Large intestine (tissue), 12 donors: Measurements from ENCODE around the gene GRWD1. TPM values are rescaled to one million over a fixed set of nuclear protein-coding genes. Genes with fewer than 3 reads are reported as not detected.

Experiments
- DNase-seq, 2 donors: peaks; one replicate each; pipeline versions ENCODE4 v3.0.0 to v3.0.0-alpha.2; 2013
- H3K27ac ChIP-seq: one replicate; pipeline ENCODE4 v1.5.1; 2013; ENCODE audit warnings: low read length
- H3K27me3 ChIP-seq: 2 replicates; pipeline ENCODE4 v1.6.1; 2013; ENCODE audit warnings: low read length; ENCODE audit not compliant: control insufficient read depth, insufficient read depth
- H3K36me3 ChIP-seq: 2 replicates; pipeline ENCODE4 v1.6.1; 2013; ENCODE audit warnings: low read length; ENCODE audit not compliant: control insufficient read depth, insufficient read depth
- H3K4me1 ChIP-seq: one replicate; pipeline ENCODE4 v1.6.1; 2013; ENCODE audit warnings: low read length; ENCODE audit not compliant: control insufficient read depth, insufficient read depth
- H3K4me3 ChIP-seq: one replicate; pipeline ENCODE4 v1.5.1; 2013; ENCODE audit warnings: low read length
- H3K9me3 ChIP-seq: one replicate; pipeline ENCODE4 v1.6.1; 2013; ENCODE audit warnings: mild to moderate bottlenecking, low read depth, low read length, moderate library complexity; ENCODE audit not compliant: control insufficient read depth
- WGBS: methylation state at CpG from one replicate; pipeline ENCODE4 v1.1.5; 2013; ENCODE audit warnings: low lambda C conversion rate; ENCODE audit not compliant: insufficient coverage; 5-methylcytosine and 5-hydroxymethylcytosine counted together
- long read RNA-seq, 11 donors: transcript quantifications; one replicate each; lab custom pipeline, GENCODE V29; 2026
- polyA plus RNA-seq: library from polyadenylated mRNA; unstranded; fragments of 120-200 nt; gene quantifications from one replicate; pipeline ENCODE4 v1.2.1, GENCODE V29; 2013

GRWD1 gene
- 19.3 TPM for polyA plus RNA-seq
- long read RNA-seq, donor 1, full-length matches to known transcripts, result 7 of 7 reads
- long read RNA-seq, donor 1, partial matches to known transcripts, result 0 of 7 reads
- long read RNA-seq, donor 1, other reads (novel, unspliced or antisense), result 0 of 7 reads
- long read RNA-seq, donor 2, full-length matches to known transcripts, result 8 of 16 reads
- long read RNA-seq, donor 2, partial matches to known transcripts, result 8 of 16 reads
- long read RNA-seq, donor 2, other reads (novel, unspliced or antisense), result 0 of 16 reads
- long read RNA-seq, donor 3, full-length matches to known transcripts, result 13 of 13 reads
- long read RNA-seq, donor 3, partial matches to known transcripts, result 0 of 13 reads
- long read RNA-seq, donor 3, other reads (novel, unspliced or antisense), result 0 of 13 reads
- long read RNA-seq, donor 4, result 0 reads
- long read RNA-seq, donor 5, full-length matches to known transcripts, result 7 of 13 reads
- long read RNA-seq, donor 5, partial matches to known transcripts, result 6 of 13 reads
- long read RNA-seq, donor 5, other reads (novel, unspliced or antisense), result 0 of 13 reads
- long read RNA-seq, donor 6, full-length matches to known transcripts, result 1 of 1 reads
- long read RNA-seq, donor 6, partial matches to known transcripts, result 0 of 1 reads
- long read RNA-seq, donor 6, other reads (novel, unspliced or antisense), result 0 of 1 reads
- long read RNA-seq, donor 7, full-length matches to known transcripts, result 3 of 3 reads
- long read RNA-seq, donor 7, partial matches to known transcripts, result 0 of 3 reads
- long read RNA-seq, donor 7, other reads (novel, unspliced or antisense), result 0 of 3 reads
- long read RNA-seq, donor 8, full-length matches to known transcripts, result 7 of 12 reads
- long read RNA-seq, donor 8, partial matches to known transcripts, result 5 of 12 reads
- long read RNA-seq, donor 8, other reads (novel, unspliced or antisense), result 0 of 12 reads
- long read RNA-seq, donor 9, full-length matches to known transcripts, result 5 of 5 reads
- long read RNA-seq, donor 9, partial matches to known transcripts, result 0 of 5 reads
- long read RNA-seq, donor 9, other reads (novel, unspliced or antisense), result 0 of 5 reads
- long read RNA-seq, donor 10, full-length matches to known transcripts, result 6 of 25 reads
- long read RNA-seq, donor 10, partial matches to known transcripts, result 19 of 25 reads
- long read RNA-seq, donor 10, other reads (novel, unspliced or antisense), result 0 of 25 reads
- long read RNA-seq, donor 11, full-length matches to known transcripts, result 6 of 6 reads
- long read RNA-seq, donor 11, partial matches to known transcripts, result 0 of 6 reads
- long read RNA-seq, donor 11, other reads (novel, unspliced or antisense), result 0 of 6 reads

- WGBS, result no CpG with 5 or more reads among the region's 61 CpGs
- peak; percentile 94 to 97 for DNase-seq
- H3K4me1 ChIP-seq, result peaks cover 11% of the 10 kb centered on the region
These were observed at the start of gene GRWD1 for GRCh38 chr19:48445606-48446481. GRWD1 (plus strand) TSS chr19:48445983; CDS start chr19:48446006, 23 bp downstream.

GRCh38 chr19:48396016-48396823 lies 49.6 kb upstream of the GRWD1 start:
- H3K27me3 ChIP-seq, result peaks cover 61% of the 10 kb centered on the region
- H3K27ac ChIP-seq, result no peak overlapping the region
- no peaks in the 10 kb centered on the region for H3K36me3 ChIP-seq
- H3K4me3 ChIP-seq, result no peak overlapping the region
- peaks cover 16% of the 10 kb centered on the region for H3K9me3 ChIP-seq
- peak in 1 of 2 donors; percentile 54 for DNase-seq
- no CpG with 5 or more reads among the region's 24 CpGs for WGBS
- H3K4me1 ChIP-seq, result peaks cover 27% of the 10 kb centered on the region

More at GRCh38 chr19:48445606-48446481, at the start of gene GRWD1:
- peaks cover 30% of the 10 kb centered on the region for H3K27me3 ChIP-seq
- peaks cover 11% of the 10 kb centered on the region for H3K9me3 ChIP-seq
- H3K27ac ChIP-seq, result peak within 1 kb of the TSS; percentile 73
- peak within 1 kb of the TSS; percentile 74 for H3K4me3 ChIP-seq
- H3K36me3 ChIP-seq, result peaks cover 35% of the 10 kb centered on the region

GRCh38 chr19:48396824-48397176 lies 49.0 kb upstream of the GRWD1 start:
- no peak overlapping the region for H3K4me3 ChIP-seq
- H3K9me3 ChIP-seq, result peaks cover 16% of the 10 kb centered on the region
- H3K27ac ChIP-seq, result no peak overlapping the region
- no peaks in the 10 kb centered on the region for H3K36me3 ChIP-seq
- no CpG with 5 or more reads among the region's 2 CpGs for WGBS
- H3K27me3 ChIP-seq, result peaks cover 61% of the 10 kb centered on the region
- DNase-seq, result no peak
- peaks cover 27% of the 10 kb centered on the region for H3K4me1 ChIP-seq

GRCh38 chr19:48397263-48398101 lies 48.3 kb upstream of the GRWD1 start:
- Histone ChIP-seq H3K36me3 (no peaks in the 10 kb centered on the region), H3K4me3 (peak overlapping the region; percentile 22), H3K9me3 (peaks cover 16% of the 10 kb centered on the region), H3K27ac (no peak overlapping the region), H3K27me3 (peaks cover 57% of the 10 kb centered on the region), H3K4me1 (peaks cover 27% of the 10 kb centered on the region)
- 45% methylated on average over 17 of the region's 22 CpGs for WGBS
- DNase-seq, result no peak

GRCh38 chr19:48398102-48398374 lies 47.7 kb upstream of the GRWD1 start:
- Histone ChIP-seq H3K27me3 (peaks cover 51% of the 10 kb centered on the region), H3K4me3 (peak overlapping the region; percentile 22), H3K9me3 (peaks cover 16% of the 10 kb centered on the region), H3K4me1 (peaks cover 27% of the 10 kb centered on the region), H3K27ac (no peak overlapping the region), H3K36me3 (no peaks in the 10 kb centered on the region)
- 12% methylated on average over 7 of the region's 17 CpGs for WGBS
- no peak for DNase-seq

- peak; percentile 77 to 82 for DNase-seq
- WGBS, result no CpG with 5 or more reads among the region's 104 CpGs
- peak overlapping the region; percentile 22 for H3K4me3 ChIP-seq
- peaks cover 16% of the 10 kb centered on the region for H3K9me3 ChIP-seq
- no peak overlapping the region for H3K27ac ChIP-seq
- H3K27me3 ChIP-seq, result peaks cover 45% of the 10 kb centered on the region
- H3K36me3 ChIP-seq, result no peaks in the 10 kb centered on the region
- H3K4me1 ChIP-seq, result peaks cover 24% of the 10 kb centered on the region
These were observed 47.2 kb upstream of the GRWD1 start for GRCh38 chr19:48398375-48399235.

- no CpG with 5 or more reads among the region's 14 CpGs for WGBS
- peaks cover 8% of the 10 kb centered on the region for H3K9me3 ChIP-seq
- peak in 1 of 2 donors; percentile 43 for DNase-seq
- H3K36me3 ChIP-seq, result no peaks in the 10 kb centered on the region
- H3K4me3 ChIP-seq, result no peak overlapping the region
- peaks cover 30% of the 10 kb centered on the region for H3K27me3 ChIP-seq
- peaks cover 14% of the 10 kb centered on the region for H3K4me1 ChIP-seq
- no peak overlapping the region for H3K27ac ChIP-seq
These were observed 45.6 kb upstream of the GRWD1 start for GRCh38 chr19:48400018-48400742.
